Femur (tissue), 1 donor: ENCODE results near the gene ZNF469.
A peak's percentile ranks its signal among the peaks of the same experiment; 100 is the strongest.

Source experiments
- DNase-seq: peaks from one replicate; pipeline ENCODE4 v3.0.0-alpha.2; 2017

The ZNF469 gene

DNA sequence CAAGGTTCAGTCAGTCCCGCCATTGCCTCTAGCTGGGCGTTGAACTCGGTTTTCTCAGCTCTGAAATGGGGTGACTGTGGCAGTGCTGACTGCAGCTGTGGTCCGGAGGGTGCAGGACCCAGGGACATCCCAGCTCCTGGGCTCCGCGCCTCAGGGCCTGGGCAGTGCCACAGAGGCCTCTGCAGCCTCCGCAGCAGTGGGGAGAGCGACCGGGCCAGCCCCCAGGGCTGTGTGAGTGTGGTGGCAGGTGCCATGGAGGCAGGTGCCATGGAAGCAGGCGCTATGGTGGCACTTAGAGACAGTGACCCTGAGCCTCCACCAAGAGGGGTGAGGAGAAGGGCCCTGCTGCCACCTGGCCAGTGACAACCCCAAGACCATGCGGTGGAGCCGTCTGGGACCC is 30.9 kb downstream of the ZNF469 start:
- no peak for DNase-seq

DNA sequence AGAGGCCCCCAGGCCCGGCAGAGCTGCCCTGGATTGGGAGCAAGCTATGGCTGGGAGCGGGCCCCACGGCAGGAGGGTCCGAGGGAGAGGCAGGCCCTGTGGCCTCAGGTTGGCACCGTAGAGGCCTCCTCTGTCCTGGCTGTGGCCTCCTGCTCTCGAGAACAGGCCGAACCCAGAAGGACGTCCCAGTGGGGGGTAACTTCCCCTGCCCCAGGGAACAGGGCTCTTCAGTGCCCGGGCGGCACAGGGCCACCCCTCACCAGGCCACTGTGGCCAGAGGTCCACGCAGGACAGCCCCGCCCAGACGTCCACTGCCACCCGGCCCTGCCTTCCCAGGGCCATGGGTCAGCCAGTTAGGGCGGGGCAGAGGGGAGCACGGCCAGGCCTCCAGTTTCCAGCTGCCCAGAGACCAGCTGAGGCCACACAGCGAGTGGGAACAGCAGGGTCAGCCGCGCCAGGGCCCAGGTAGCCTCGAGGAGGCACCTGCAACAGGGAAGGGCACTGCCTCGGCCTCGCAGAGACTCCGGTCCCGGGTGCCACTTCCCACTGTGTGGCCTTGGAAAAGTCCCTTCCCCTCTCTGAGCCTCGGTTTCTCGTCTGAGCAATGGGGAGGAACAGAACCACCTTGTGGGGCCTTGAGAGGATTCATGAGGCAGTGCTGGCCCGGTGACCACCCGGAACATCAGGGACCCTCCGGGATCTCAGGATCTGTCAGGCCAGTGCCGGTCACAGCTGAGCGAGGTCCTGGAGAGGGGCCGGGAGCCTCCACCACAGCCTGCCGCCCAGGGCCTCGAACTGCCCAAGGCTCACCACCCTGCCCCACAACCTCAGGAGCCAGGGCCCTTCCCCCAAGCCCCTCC is 32.0 kb downstream of the ZNF469 start:
- no peak for DNase-seq

DNA sequence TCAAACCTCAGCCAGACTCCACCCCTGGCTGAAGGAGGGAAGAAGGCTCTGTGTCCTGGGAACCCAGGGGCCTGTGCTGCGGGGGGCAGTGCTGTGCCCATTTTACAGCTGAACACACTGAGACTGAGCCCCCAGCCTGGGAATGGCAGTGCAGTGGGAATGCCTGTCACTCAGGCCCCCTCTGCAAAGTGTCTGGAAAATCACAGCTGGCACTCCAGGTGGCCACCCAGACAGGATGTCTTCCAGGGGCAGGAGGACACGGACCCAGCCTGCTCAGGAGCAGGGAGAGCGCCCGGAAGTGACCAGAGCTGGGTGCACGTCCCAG is 32.6 kb downstream of the ZNF469 start:
- no peak for DNase-seq

DNA sequence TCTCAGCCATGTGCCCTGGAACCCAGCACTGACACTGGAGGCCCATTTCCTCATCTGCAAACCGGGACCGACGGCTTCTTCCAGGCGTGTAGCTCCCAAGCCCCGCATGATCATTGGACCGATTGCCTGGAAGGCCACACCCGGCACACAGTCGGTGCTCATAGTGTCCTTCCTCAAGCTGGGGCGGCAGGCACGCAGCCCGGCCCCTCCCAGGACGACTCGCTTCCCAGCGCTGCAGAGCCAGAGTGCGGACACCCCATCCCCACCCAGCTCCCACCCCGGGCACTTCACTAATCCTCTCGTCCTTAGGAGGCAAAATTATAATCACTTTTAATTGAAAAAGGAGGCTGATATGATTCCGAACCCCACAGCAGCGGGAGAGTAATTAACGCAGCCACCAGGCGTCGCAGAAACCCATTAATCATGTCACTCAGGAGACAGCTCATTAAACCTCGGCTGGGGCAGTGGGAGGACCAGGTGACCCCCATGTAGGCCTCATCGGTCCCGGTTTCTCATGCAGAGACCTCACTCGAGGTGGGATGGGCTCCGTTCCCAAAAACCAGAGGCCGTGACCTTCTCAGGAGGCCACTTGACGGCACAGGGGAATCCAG is 33.1 kb downstream of the ZNF469 start:
- DNase-seq, result no peak

DNA sequence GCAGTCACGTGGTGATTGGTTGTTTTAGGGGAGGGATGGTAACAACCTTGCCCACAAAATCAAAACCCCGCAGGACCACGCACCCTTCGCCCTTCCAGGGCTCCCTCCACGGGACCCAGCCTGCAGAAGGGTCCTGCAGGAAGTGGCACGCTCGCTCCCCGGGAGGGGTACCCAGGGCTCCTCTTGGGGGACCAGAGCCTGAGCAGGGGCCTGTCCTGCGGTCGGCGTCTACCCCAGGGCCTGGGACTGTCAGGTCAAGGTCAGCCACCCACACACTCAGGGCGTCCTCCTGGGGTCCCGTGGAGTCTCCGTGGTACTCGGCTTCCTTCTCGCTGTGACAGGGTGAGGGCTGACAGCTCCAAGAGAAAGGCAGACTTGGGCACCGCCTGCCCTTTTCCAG is 33.9 kb downstream of the ZNF469 start:
- DNase-seq, result no peak

DNA sequence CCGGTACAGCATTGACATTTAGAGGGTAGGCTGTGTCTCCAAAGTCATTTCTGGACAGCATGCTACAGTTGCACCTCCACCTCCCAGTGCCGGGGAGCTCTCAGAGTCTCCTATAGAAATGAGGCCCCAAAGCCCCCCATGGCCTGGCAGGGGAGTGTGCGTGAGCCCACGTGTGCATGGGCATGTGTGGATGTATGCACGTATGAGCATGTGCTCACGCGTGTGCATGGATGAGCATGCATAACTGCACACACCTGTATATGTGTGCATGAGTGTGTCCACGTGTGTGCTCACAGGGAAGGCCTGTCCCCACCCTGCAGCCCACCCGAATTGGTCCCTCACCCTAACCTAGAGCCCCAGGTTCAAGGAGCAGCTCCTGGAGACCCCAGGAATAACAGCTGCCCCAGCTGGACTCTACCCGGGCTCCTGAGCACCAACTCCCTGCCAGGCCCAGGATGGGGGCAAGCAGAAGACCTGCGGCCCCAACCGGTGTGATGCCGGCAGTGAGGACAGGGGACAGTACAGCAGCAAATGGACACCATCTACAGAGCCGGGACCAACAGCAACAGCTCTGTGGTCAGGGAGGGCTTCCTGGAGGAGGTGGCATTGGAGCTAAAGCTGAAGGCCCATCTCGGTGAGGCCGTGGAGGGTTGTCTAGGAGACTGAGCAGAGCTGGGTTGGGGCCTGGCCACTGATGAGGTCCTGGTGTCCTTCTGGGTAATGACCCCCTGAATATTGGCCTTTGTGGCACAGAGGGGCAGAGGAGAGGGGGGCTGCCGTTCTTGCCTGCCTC is 35.1 kb downstream of the ZNF469 start:
- DNase-seq, result no peak

DNA sequence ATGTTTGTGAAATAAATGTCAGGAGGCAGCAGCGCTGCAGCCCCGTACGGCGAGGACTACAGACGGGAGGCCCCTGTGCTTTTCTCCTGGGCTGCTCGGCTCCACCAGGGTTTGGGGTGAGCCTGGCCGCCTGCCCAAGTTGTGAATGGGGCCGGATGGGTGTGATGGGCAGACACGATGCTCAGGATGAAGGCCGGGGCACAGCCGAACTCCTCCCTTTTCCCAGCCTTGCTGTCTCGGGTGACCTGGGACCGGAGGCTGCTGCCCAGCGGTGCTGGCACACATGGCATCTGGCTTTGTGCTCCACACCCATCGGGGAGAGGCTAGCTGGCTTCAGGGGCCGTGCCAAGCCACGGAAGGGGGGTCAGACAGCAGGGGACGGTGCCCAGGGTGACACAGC is 36.1 kb downstream of the ZNF469 start:
- no peak for DNase-seq

DNA sequence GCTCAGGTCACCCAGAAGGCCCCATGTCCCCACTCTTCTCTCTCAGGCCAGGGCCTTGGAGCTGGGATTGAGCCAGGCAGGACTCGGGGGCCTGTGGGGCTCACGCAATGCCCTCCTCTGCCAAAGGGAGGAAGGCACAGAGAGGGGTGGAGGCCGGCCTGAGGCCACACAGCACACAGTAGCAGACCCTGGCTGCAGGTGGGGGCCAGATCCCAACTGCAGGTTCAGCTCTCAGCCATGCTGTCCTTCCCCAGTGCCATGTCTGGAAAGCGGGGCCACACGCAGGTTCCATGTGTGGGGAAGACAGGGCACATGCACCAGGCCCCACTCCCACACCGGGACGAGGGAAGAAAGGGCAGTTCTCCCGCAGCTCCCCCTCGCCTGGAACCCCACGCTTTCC is 37.0 kb downstream of the ZNF469 start:
- no peak for DNase-seq

DNA sequence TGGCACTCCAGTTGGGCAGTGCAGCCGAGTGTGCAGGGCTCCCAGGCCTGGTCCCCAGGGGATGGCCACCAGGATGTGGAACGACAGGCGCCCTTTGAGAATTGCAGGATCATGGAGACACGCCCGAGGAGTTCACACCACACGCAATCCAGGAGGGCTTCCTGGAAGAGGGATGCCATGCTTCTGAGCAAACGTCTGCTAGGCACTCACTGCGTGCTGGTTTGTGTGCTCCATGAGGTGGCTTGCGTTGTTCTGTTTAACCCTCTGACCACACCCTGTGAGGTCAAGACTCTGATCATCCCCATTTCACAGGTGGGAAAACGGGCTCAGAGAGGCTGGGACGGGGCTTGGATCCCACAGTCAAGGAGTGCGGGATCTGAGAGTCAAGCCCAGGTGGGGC is 37.7 kb downstream of the ZNF469 start:
- no peak for DNase-seq

DNA sequence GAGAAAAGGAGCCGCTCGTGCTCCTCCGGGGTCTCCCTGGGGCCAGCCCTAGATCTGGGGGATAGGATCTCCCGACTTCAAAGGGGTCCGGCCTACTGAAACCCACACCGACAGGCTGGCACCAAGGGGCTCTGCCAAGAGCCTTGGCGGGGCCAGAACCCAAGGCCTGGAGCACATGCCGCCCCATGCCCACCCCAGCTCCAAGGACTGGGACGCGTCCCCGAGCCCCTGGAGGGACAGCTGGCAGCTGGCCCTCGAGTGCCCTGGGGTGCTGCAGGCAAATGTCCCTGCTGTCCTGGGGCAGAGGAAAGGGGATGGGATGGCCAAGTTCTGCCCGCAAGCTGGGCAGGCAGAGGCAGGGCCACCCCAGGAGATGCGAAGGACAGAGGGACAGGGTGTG is 38.5 kb downstream of the ZNF469 start:
- no peak for DNase-seq

DNA sequence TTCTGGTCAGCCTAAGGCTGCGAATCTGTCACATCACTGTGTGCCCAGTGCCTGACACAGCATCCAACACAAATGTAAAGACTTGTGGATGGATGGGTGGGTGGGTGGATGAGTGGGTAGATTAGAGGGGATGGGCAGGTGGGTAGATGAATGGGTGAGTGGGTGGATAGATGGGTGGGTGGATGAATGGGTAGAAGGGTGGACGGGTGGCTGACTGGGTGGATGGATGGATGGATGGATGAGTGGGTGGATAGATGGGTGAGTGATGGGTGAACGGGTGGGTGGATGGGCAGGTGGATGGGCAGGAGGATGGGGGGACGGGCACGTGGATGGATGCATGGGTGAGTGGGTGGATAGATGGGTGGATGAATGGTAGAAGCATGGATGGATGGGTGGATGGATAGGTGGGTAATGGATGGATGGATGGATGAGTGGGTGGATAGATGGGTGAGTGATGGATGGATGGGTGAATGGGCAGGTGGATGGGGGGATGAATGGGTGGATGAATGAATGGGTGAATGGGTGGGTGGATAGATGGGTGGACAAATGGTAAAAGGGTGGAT is 39.2 kb downstream of the ZNF469 start:
- no peak for DNase-seq

DNA sequence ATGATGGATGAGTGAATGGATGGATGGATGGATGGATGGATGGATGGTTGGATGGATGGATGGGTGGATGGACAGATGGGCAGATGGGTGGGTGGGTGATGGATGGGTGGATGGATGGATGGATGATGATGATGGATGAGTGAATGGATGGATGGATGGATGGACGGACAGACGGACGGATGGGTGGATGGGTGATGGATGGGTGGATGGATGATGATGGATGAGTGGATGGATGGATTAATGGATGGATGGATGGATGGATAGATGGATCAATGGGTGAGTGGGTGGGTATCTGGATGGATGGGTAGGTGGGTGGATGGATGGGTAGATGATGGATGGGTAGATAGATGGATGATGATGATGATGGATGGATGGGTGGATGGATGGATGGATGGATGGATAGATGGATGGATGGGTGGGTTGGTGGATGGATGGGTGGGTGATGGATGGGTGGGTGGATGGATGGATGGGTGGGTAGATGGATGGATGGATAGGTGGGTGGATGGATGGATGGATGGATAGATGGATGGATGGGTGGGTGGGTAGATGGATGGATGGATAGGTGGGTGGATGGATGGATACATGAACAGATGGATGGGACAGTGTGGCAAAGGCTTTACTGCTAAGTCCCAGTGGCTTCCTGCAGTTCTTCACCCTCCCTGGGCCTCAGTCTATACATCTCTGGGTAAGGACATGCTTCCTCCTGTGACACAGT is 40.1 kb downstream of the ZNF469 start:
- DNase-seq, result no peak

DNA sequence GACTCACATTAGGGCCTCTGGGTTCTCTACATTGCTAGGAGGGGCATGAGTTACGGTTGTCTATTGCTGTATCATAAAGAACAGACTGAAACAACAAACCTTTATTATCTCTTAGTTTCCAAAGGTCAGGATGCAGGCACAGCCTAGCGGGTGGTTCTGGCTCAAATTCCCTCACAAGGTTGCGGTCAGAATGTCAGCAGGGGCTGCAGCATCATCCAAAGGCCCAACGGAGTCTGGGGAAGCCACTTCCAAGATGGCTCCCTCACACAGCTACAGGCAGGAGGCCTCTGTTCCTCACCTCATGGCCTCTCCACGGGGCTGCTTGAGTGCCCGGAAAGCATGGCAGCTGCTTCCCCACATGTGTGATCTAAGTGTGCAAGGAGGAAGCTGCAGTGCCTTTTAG is 40.7 kb downstream of the ZNF469 start:
- DNase-seq, result no peak

DNA sequence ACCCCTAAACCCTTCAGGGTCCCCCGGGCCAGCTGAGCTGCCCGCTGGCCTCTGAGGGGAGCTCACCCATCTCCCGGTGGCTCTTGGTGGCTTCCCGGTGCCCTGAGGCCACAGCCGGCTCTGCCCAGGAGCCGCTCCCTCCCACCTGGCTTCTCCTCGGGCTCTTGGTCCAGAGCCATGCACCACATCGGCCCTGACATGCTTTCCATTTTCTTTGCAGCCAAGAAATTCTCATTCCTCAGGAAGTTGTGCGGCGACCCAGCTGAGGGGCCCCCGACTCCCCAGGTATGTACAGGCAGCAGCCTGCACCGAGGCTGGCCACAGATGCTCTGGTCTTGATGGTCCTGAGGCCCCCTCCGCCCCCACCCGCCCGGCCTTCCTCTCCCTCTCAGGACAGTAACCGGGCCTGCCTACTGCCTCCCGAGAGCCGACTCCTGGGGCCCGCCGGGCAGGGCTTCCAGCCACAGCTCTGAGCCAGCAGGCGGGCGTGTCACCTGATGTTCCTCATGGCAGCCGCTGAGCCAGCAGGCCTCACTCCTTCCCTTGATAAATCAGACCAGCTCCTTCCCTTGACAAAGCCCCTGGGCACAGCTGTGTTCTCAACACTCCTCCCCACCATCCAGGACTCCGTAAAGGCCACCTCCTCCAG is 42.0 kb downstream of the ZNF469 start:
- DNase-seq, result peak; percentile 68

DNA sequence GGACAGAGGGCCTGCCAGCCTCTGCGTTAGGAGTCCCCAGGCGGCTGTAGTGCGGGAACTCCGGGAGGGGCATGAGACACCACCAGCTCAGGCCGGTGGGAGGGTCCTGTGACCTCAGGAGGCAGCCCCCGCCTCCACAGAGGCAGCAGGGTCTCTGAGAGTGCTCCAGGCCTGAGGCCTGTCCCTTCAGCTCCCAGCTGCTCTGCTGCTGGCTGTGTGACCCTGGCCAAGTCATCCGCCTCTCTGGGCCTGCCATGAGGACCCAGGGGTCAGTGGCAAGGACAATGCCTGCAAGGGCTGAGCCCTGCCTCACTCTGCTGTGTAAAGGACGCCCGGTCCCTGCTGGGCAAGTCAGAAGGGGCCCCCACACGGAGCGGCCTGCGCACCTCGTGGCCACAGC is 43.3 kb downstream of the ZNF469 start:
- no peak for DNase-seq

DNA sequence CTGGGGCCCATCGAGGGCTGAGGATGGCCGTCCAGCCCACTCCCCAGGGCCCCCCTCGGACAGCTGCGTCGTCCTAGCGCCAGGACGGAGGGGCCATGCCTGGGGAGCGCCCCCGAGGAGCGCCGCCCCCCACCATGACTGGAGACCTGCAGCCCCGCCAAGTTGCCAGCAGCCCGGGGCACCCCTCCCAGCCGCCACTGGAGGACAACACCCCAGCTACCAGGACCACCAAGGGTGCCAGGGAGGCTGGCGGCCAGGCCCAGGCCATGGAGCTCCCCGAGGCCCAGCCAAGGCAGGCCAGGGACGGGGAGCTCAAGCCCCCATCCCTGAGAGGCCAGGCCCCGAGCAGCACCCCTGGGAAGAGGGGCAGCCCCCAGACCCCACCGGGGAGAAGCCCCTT is 44.6 kb downstream of the ZNF469 start:
- DNase-seq, result no peak

DNA sequence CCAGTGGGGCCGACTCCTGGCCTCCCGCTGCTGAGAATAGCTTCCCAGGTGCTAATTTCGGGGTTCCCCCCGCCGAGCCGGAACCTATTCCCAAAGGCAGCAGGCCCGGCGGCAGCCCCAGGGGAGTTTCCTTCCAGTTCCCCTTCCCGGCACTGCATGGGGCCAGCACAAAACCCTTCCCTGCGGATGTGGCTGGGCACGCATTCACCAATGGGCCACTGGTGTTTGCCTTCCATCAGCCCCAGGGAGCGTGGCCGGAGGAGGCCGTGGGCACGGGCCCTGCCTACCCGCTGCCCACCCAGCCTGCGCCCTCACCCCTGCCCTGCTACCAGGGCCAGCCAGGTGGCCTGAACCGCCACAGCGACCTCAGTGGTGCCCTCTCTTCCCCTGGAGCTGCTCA is 45.4 kb downstream of the ZNF469 start:
- DNase-seq, result no peak

DNA sequence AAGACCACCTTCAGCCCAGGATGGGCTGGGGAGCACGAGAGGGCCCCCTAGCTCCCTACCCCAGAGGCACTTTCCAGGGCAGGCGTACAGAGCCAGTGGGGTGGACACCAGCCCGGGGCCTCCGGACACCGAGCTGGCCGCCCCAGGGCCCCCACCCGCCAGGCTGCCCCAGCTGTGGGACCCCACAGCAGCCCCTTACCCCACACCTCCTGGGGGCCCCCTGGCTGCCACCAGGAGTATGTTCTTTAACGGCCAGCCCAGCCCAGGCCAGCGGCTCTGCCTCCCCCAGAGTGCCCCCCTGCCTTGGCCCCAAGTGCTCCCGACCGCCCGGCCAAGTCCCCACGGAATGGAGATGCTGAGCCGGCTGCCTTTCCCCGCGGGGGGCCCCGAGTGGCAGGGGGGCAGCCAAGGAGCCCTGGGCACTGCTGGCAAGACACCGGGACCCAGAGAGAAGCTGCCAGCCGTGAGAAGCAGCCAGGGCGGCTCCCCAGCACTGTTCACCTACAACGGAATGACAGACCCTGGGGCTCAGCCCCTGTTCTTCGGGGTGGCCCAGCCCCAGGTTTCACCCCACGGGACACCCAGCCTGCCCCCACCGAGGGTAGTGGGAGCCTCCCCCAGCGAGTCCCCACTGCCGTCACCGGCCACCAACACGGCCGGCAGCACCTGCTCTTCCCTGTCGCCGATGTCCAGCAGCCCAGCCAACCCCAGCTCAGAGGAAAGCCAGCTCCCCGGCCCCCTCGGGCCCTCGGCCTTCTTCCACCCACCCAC is 46.0 kb downstream of the ZNF469 start:
- DNase-seq, result no peak

DNA sequence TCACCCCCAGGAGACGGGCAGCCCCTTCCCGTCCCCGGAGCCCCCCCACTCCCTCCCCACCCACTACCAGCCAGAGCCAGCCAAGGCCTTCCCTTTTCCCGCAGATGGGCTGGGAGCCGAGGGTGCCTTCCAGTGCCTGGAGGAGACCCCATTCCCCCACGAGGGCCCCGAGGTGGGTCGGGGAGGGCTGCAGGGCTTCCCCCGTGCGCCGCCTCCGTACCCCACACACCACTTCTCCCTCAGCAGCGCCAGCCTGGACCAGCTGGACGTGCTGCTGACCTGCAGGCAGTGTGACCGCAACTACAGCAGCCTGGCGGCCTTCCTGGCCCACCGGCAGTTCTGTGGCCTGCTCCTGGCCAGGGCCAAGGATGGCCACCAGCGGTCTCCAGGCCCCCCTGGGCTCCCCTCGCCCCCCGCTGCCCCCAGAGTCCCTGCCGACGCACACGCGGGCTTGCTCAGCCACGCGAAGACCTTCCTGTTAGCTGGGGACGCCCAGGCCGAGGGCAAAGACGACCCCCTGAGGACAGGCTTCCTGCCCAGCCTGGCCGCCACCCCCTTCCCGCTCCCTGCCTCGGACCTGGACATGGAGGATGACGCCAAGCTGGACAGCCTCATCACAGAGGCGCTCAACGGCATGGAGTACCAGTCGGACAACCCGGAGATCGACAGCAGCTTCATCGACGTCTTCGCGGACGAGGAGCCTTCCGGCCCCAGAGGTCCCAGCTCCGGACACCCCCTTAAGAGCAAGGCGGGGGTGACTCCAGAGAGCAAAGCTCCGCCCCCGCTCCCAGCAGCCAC is 46.8 kb downstream of the ZNF469 start:
- no peak for DNase-seq

DNA sequence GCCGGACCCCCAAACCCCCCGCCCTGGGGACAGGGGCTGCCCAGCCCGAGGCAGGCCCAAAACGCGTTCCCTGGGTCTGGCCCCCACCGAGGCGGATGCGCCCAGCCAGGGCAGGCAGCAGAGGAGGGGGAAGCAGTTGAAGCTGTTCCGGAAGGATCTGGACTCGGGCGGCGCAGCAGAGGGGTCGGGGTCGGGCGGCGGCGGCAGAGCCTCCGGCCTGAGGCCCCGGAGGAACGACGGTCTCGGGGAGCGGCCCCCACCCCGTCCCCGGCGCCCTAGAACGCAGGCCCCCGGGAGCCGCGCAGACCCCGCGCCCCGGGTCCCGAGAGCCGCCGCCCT is 47.4 kb downstream of the ZNF469 start:
- no peak for DNase-seq
